Heart left ventricle (tissue), 13 donors: ENCODE measurements around the gene EIF3I.

Source experiments
- POLR2A ChIP-seq, 2 donors: fragments of 450-650 bp; IDR thresholded peaks; one replicate each; pipeline ENCODE4 v1.6.1; 2017; ENCODE audit warnings: antibody characterized with exemption in 2 of 2, mild to moderate bottlenecking in 2 of 2, moderate library complexity in 2 of 2
- TF ChIP-seq, protein P1 (sequence below), 12 donors: fragments of 200-600 bp; sonication (generic) in 4 of 12; IDR thresholded peaks; one replicate each; pipeline versions ENCODE4 v1.5.0 to v1.8.0; 2018 to 2022; ENCODE audit warnings: antibody characterized with exemption in 12 of 12, mild to moderate bottlenecking in 5 of 12
- donor health status: ischemic (EF 13 %, LVEDD 7.1; RV severe dilation, severe dysfunction).
- donor health status: DM: no; HTN: yes; CAD: no.
- donor health status: DM: no; HTN: no; CAD: no.
- donor health status: ischemic (EF 25% LVEDD 6.9; RV normal size, moderate dysfunction).
- donor health status: ischemic (EF 25% LVEDD 5.7; RV mildly dilated, moderate dysfunction).
- donor health status: ischemic (EF 35%, LVEDD 5.7; RV mildly dilated, moderate dysfunction).
- donor health status: nonischemic (EF 11% LVEDD 7.7; RV severe dilation, severe dysfunction).
- donor health status: DM: yes; HTN: yes; CAD: no.
- donor health status: PGD.
- donor health status: ischemic (EF 29% LVEDD 5.4; RV normal size, mild dysfunction).
- donor health status: nonischemic (EF 23%, LVEDD 6.1; RV moderate dilation, normal function).

DNA sequence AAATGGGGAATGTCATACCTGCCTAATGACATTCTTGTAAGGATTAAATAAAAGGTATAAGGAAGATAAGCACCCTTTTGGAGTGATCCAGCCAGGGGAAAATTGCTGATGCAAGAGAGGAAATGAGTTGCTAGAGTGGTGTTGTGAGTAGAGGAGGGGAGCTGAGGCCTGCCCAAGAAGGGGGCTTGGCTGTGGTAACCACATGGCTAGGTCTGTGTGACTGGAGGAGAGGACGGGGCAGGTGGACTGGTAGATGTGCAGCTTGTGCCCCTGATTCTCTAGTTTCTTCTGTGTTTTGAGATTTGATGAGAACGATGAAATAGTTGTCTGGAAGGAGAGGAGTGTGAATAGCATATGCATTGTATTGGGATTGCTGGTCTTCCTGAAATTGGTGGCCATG, 36.1 kb upstream of the EIF3I start:
- TF ChIP-seq, protein P1, sequence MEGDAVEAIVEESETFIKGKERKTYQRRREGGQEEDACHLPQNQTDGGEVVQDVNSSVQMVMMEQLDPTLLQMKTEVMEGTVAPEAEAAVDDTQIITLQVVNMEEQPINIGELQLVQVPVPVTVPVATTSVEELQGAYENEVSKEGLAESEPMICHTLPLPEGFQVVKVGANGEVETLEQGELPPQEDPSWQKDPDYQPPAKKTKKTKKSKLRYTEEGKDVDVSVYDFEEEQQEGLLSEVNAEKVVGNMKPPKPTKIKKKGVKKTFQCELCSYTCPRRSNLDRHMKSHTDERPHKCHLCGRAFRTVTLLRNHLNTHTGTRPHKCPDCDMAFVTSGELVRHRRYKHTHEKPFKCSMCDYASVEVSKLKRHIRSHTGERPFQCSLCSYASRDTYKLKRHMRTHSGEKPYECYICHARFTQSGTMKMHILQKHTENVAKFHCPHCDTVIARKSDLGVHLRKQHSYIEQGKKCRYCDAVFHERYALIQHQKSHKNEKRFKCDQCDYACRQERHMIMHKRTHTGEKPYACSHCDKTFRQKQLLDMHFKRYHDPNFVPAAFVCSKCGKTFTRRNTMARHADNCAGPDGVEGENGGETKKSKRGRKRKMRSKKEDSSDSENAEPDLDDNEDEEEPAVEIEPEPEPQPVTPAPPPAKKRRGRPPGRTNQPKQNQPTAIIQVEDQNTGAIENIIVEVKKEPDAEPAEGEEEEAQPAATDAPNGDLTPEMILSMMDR (IDR thresholded peaks at IDR 0.05): no peak
- no peak for TF ChIP-seq POLR2A (IDR thresholded peaks at IDR 0.05)
